Activated CD8-positive, alpha-beta memory T cell treated with anti-CD3 and anti-CD28 coated beads for 4 hours (primary cell): ENCODE data around the gene LRRK1.

Experiments used
- DNase-seq, 2 donors: peaks; one replicate each; pipeline ENCODE4 v3.0.0-alpha.2; 2020; ENCODE audit warnings: low read depth in 2 of 2

Gene LRRK1

DNA sequence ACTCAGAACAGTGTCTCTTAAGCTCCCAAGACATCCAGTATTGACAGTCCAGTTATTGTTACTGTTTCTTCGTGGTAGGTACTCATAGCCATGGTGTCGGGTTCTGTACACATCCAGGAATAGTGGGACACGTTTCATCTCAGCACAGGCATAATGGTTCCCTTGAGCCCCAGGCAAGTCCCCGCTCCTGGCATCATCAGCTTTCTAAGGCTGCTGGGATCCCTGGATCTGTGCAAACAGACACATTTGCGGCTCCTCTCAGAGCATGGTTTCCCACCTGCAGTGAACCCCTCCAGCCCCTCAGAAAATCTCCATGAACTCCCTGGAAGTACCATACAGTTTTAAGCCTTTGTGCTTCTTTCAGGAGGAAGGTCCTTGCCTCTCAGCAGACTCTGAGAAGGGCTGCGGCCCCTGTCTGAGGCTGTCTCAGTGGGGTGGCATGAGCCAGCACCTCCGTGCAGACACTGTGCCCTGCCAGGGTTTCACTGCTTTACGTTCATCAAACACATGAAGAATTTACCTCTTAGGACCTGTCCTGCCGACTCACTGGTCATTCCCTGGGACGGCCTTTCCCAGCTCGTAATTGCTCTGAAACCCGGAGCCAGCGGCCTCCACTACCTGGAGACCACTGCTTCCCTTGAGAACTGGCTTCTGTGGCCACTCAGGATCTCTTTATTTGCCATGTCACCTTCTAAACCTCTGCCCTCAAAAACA, 124.9 kb downstream of the LRRK1 start:
- DNase-seq = no peak

GRCh38 chr15:101044625-101045235, 125.6 kb downstream of the LRRK1 start:
- DNase-seq = no peak

GRCh38 chr15:101045236-101045646, 126.1 kb downstream of the LRRK1 start:
- DNase-seq = no peak

GRCh38 chr15:101045835-101046691, 126.9 kb downstream of the LRRK1 start:
- no peak for DNase-seq

DNA sequence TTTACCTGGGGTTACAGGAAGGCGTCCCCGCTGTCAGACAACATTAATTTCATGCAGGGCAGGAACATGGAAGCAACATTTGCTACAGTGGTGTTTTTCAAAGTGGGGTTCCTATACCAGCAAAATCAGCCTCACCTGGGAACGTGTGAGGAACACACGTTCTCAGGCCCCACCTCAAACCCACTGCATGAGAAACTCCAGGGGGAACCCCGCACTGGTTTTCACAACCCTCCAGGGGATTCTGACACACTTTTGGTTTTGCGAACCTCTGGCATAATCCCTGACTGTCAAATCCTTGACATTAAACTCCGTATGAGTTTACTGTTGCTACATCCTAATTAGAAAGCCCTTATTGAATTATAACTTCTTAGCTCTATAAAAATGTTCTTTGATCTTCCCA, 127.7 kb downstream of the LRRK1 start:
- DNase-seq = no peak

GRCh38 chr15:101047301-101047781, 128.2 kb downstream of the LRRK1 start:
- no peak for DNase-seq

DNA sequence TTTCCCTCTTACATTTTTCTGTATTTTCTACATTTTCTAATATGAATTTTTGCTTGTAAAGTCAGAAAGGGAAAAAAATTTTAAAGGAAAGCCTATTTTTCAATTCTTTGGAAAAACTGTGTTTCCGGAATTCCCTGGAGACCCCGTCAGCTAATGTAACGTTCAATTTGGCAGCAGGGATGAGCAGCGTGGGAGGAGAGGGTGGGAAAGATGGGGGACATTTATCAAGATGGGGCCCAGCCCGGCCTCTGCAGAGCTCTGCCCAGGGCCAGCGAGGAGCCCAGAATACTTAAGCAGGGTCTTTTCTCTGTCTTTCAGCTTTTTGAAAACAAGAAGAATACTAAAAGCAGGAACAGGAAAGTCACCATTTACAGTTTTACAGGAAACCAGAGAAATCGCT, 129.0 kb downstream of the LRRK1 start:
- no peak for DNase-seq

GRCh38 chr15:101048581-101049030, 129.4 kb downstream of the LRRK1 start:
- no peak for DNase-seq

- no peak for DNase-seq
Measured at GRCh38 chr15:101049282-101049681, 130.1 kb downstream of the LRRK1 start.

DNA sequence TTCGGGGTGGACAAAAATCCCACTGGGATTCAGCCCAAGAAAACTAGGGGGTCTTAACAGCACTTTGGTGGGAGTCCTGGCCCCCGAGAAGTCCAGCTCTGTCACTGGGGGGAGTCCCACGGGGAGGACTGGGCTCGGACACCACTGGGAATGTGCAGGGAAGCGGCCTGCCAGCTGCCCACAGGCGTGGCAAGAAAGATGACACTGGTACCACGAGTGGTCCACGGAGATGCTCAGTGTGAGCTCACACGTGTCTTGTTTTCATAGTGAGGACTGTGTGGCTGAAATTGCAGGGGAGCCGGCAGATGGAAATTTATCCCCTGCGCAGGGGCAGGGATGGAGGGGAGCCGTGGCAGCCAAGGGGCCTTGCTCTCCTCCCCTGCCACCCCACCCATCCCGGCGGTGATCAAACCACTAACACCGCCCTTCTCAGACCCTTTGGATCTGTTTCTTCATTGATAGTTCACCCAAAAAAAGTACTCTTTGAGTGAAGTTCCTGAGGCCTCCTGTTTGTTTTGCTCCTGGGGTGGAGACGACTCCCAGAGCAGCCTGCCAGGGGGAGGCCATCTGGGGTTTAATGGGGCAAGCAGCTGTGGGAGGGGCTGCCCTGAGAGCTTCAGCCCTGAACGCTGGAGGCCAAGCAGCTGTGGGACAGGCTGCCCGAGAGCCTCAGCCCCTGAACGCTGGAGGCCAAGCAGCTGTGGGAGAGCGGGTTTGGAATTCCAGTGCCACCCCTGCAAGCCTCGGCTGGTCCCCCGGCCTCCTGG, 130.9 kb downstream of the LRRK1 start:
- no peak for DNase-seq

- DNase-seq = no peak
Measured at GRCh38 chr15:101050623-101051290, 131.6 kb downstream of the LRRK1 start.

GRCh38 chr15:101051291-101052030, 132.3 kb downstream of the LRRK1 start:
- DNase-seq = no peak

DNA sequence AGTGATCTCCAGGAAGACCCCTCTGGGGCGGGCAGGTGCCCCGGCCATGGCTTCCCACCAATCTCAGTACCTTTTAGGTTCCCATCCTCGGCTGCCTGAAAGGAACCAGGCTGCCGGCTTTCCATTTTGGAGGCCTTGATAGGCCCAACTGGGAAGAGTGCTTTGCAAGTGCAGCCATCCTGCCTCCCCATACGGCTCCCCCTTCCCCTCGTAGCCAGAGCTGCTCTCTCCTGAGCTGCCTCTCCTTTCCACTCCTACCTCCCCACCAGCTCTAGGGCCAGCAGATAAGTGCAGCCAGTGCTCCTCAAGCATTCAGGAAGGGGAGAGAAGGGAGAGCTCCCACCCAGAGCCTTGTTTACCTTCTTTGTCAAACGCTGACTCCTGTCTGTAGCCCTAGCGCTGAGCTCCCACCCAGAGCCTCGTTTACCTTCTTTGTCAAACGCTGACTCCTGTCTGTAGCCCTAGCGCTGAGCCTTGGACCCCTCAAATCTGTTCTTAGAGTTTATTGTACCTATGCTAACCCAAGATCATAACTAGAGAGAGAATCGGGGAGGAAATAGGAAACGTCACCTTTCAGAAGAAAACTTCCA, 133.0 kb downstream of the LRRK1 start:
- no peak for DNase-seq

GRCh38 chr15:101052681-101053121, 133.5 kb downstream of the LRRK1 start:
- DNase-seq = no peak

DNA sequence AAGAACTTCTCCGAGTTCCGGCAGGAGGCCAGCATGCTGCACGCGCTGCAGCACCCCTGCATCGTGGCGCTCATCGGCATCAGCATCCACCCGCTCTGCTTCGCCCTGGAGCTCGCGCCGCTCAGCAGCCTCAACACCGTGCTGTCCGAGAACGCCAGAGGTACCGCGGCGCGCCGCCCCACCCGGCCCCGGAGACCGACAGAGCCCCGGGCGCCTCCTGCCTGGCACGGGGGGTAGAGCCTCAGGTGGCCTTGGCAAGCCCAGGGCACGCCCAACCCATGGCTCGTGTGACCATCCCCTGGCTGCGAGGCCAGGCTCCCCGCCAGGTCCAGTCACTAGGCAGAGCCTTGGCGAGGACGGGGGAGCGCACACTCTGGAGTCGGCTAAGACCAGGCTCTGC, 134.1 kb downstream of the LRRK1 start:
- no peak for DNase-seq

DNA sequence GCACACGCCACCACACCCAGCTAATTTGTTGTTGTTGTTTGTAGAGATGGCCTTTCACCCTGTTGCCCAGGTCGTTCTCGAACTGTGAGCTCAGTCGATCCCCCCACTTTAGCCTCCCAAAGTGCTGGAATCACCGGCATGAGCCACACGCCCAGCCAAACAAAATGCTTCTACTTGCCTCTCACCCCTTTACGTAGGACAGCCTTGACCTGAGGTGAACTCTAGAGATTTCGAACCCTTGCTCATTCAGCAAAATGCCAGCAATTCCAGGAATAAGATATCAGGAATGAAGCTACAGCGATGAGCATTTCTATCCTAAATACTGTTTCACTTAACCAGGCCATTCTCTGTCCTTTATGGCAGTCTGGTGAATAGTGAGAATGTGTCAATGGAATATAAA, 135.0 kb downstream of the LRRK1 start:
- DNase-seq = no peak

DNA sequence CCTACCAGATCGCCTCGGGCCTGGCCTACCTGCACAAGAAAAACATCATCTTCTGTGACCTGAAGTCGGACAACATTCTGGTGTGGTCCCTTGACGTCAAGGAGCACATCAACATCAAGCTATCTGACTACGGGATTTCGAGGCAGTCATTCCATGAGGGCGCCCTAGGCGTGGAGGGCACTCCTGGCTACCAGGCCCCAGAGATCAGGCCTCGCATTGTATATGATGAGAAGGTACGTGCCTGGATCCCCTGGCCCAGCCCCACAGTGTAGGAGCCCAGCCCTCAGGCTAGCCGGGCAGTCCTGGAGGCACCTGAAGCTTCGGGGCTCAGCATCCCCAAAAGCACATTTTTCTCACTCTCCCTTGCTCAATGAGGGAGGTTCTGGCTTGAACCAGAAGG, 135.8 kb downstream of the LRRK1 start:
- DNase-seq = no peak

- DNase-seq = no peak
Measured at GRCh38 chr15:101055411-101055810, 136.3 kb downstream of the LRRK1 start.

DNA sequence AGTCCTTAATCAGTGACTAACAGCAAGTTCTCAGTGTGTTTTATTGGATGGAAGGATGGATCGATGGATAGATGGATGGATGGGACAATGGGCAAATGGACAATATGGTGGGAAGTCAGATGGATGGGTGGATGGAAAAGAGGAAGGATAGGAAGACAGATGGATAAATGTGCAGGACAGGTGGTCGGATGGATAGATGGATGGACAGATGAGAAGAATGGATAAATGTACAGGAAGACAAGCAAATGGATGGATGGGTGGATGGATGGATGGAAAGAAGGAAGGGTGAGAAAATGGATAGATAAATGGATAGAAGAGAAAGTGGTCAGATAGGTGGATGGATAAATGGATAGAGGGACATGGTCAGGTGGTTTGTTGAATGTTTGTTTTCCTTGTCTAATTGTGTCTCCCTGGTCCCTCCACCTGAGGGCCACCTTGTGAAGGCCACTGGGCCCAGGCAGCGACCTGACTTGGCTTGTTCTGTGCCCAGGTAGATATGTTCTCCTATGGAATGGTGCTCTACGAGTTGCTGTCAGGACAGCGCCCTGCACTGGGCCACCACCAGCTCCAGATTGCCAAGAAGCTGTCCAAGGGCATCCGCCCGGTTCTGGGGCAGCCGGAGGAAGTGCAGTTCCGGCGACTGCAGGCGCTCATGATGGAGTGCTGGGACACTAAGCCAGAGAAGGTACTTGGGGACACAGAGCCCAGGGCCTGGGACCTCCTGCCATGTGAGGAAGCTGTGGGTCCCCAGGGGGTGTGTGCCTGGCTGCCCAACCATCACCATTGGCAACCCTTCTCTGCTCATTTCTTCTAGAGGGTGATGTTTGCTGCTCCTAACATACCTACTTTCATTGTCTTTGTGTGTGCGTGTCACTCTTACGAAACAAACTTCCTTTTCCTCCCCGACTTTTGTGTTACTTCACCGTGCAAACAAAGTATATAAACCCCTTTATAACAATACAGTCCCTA, 137.5 kb downstream of the LRRK1 start:
- no peak for DNase-seq
